Measurements from ENCODE around the gene DHRSX.

DNA sequence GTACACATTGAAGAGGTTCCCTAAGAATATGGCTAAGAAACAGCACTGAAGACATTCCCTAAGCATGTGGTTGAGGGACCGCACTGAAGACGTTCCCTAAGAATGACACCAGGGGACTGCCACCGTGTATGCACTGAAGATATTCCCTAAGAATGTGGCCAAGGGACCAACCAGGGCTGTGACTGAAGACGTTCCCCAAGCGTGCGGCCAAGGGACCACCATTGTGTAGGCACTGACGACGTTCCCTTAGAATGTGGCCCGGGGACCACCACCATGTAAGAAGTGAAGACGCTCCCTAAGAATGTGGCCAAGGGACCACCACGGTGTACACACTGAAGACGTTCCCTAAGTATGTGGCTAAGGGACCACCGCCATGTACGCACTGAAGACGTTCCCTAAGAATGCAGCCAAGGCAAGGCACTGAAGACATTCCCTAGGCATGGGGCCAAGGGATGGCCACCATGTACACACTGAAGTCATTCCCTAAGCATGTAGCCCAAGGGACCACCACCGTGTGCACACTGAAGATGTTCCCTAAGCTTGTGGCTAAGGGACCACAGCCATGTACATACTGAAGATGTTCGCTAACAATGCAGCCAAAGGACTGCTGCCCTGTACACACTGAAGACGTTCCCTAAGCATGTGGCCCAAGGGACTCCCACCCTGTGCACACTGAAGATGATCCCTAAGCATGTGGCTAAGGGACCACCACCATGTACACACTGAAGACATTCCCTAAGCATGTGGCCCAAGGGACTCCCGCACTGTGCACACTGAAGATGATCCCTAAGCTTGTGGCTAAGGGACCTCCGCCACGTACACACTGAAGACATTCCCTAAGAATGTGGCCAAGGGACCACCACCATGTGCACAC lies 22.0 kb downstream of the DHRSX start:
- TF ChIP-seq CTCF (IDR thresholded peaks at IDR 0.05) (no peak), POLR2A (IDR thresholded peaks at IDR 0.05) (no peak)

Data from prostate gland (tissue), 2 donors.